HG02840 (cell line): ENCODE data around the gene DCC.

Source experiments
- ATAC-seq: cut with Tn5 transposase; IDR thresholded peaks from one replicate; pipeline ENCODE4 v1.9.1; 2021; ENCODE audit warnings: mild to moderate bottlenecking, moderate library complexity, moderate number of reproducible peaks; ENCODE audit not compliant: unreplicated experiment, low FRiP score

Gene DCC

GRCh38 chr18:52489396-52490306 is 149.7 kb downstream of the DCC start:
- no peak for ATAC-seq

- no peak for ATAC-seq
These were observed 156.4 kb downstream of the DCC start for GRCh38 chr18:52496426-52496825.

GRCh38 chr18:52499016-52499415 is 159.0 kb downstream of the DCC start:
- no peak for ATAC-seq

GRCh38 chr18:52499644-52500043 is 159.6 kb downstream of the DCC start:
- no peak for ATAC-seq

- ATAC-seq = no peak
These were observed 164.6 kb downstream of the DCC start for GRCh38 chr18:52504589-52504988.

- ATAC-seq = no peak
These were observed 170.1 kb downstream of the DCC start for GRCh38 chr18:52510139-52510538.

GRCh38 chr18:52518086-52518485 is 178.1 kb downstream of the DCC start:
- ATAC-seq = no peak

- ATAC-seq = no peak
These were observed 179.0 kb downstream of the DCC start for GRCh38 chr18:52519021-52519420.

GRCh38 chr18:52523566-52523965 is 183.6 kb downstream of the DCC start:
- no peak for ATAC-seq

- ATAC-seq = no peak
These were observed 191.8 kb downstream of the DCC start for GRCh38 chr18:52531836-52532235.

- ATAC-seq = no peak
These were observed 196.0 kb downstream of the DCC start for GRCh38 chr18:52536039-52536438.

GRCh38 chr18:52537261-52537660 is 197.3 kb downstream of the DCC start:
- no peak for ATAC-seq

GRCh38 chr18:52541056-52541455 is 201.1 kb downstream of the DCC start:
- ATAC-seq = no peak

- no peak for ATAC-seq
These were observed 204.1 kb downstream of the DCC start for GRCh38 chr18:52544086-52544485.

- ATAC-seq = no peak
These were observed 206.8 kb downstream of the DCC start for GRCh38 chr18:52546686-52547346.

GRCh38 chr18:52553441-52553840 is 213.4 kb downstream of the DCC start:
- no peak for ATAC-seq

- ATAC-seq = no peak
These were observed 214.2 kb downstream of the DCC start for GRCh38 chr18:52554180-52554579.

GRCh38 chr18:52567360-52567759 is 227.4 kb downstream of the DCC start:
- no peak for ATAC-seq

GRCh38 chr18:52569492-52569891 is 229.5 kb downstream of the DCC start:
- ATAC-seq = no peak

- ATAC-seq = no peak
These were observed 231.0 kb downstream of the DCC start for GRCh38 chr18:52570975-52571374.

- ATAC-seq = no peak
These were observed 232.3 kb downstream of the DCC start for GRCh38 chr18:52572036-52573000.
